Coronary artery (tissue), 2 donors: ENCODE results near the gene CTSE.

Experiments used
- DNase-seq: peaks from one replicate; pipeline ENCODE4 v3.0.0-alpha.2; 2017; ENCODE audit warnings: low spot score
- H3K27ac ChIP-seq, 2 donors: fragments of 200-600 bp; sonication (generic); one replicate each; pipeline ENCODE4 v1.5.1; 2016 to 2019
- H3K4me3 ChIP-seq: fragments of 200-600 bp; sonication (generic); 2 replicates; pipeline ENCODE4 v1.5.1; 2016; ENCODE audit warnings: mild to moderate bottlenecking, moderate library complexity
- TF ChIP-seq, protein P1 (sequence below): fragments of 200-600 bp; sonication (generic); IDR thresholded peaks from one replicate; pipeline ENCODE4 v1.5.1; 2019; ENCODE audit warnings: antibody characterized with exemption

Gene CTSE

DNA sequence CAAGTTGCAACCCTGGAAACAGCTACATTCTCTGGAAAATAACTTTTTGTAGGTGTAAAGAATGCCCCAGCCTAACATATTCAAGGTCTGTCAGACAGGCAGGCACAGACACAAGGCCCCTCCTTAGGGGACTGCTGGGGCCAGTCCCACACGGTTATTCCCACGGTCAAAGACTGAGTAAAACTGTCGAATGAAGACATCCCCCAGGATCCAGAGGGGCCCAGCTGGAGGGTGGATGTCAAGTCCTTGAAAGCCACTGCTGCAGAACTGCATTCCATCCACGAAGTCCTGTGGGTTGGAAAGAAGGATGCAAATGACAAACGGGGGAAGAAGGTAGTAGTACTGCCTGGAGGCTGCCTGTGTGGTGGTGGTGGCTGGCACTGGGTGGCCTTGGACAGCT, 13.6 kb downstream of the CTSE start:
- Histone ChIP-seq H3K27ac (no peak overlapping the region), H3K4me3 (no peak overlapping the region)
- TF ChIP-seq, protein P1, sequence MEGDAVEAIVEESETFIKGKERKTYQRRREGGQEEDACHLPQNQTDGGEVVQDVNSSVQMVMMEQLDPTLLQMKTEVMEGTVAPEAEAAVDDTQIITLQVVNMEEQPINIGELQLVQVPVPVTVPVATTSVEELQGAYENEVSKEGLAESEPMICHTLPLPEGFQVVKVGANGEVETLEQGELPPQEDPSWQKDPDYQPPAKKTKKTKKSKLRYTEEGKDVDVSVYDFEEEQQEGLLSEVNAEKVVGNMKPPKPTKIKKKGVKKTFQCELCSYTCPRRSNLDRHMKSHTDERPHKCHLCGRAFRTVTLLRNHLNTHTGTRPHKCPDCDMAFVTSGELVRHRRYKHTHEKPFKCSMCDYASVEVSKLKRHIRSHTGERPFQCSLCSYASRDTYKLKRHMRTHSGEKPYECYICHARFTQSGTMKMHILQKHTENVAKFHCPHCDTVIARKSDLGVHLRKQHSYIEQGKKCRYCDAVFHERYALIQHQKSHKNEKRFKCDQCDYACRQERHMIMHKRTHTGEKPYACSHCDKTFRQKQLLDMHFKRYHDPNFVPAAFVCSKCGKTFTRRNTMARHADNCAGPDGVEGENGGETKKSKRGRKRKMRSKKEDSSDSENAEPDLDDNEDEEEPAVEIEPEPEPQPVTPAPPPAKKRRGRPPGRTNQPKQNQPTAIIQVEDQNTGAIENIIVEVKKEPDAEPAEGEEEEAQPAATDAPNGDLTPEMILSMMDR: no peak
- DNase-seq: no peak

DNA sequence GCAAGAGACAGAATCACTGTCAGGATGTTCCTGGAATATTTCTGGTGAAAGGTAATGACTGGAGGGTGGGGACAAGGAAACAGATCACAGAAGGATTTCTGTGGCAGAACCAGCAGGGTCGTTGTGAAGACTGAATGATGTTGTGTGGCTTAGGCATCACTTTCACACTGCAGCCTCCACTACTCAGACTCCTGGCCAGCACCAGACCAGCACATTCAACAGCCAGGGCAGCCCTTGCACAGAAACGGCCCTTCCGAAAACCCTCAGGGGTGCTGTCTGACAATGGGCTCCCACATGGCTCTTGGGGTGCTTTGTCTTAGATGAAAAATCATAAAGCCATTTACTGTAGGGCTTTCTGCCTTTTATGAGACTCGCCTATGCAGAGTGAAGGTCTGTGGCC, 16.7 kb downstream of the CTSE start:
- DNase-seq: no peak
- no peak overlapping the region for H3K4me3 ChIP-seq
- no peak overlapping the region for H3K27ac ChIP-seq
- TF ChIP-seq, protein P1: no peak

DNA sequence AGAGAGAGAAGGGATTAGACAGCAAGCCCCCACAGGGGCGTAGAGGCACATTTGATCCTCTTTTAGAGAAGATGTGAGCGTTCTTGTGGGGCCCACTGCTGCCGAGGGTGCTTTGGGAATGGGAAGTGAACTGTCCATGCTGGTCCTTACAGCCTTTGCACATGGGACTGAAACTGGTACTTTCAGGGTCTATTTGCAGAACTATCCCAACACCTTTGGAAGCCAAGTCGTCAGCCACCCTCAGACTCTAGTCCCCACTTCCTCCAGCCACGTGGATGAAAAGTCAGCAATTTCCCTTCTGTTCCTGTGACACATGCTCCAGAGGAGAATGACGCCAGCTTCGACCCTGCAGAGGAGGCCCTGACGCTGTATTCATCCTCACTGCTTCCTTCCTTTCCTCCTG, 17.9 kb downstream of the CTSE start:
- H3K27ac ChIP-seq: no peak overlapping the region
- DNase-seq: no peak

DNA sequence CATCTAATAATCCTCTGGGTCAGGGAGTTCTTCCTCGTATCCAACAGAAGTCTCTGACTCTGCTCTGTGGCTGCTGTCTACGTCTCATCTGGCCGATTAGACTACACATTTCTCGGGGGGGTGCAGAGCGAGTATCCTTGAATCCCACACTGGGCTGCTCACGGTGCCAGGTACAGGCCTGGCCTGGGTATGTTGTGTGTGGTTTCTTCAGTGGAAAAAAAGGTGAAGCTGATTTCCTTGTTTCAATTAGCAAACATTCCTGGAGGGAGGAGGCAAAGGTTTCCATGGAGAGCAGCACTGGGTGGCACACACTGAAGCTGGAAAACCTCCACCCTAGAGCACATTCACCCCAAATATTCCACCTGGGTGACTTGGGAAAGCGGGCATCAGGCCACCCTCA, 18.5 kb downstream of the CTSE start:
- H3K27ac ChIP-seq: no peak overlapping the region
- no peak for DNase-seq
- H3K4me3 ChIP-seq: no peak overlapping the region
- TF ChIP-seq, protein P1: no peak

More for the DNA sequence above, 17.9 kb downstream of the CTSE start:
- TF ChIP-seq, protein P1: no peak
- H3K4me3 ChIP-seq: no peak overlapping the region

DNA sequence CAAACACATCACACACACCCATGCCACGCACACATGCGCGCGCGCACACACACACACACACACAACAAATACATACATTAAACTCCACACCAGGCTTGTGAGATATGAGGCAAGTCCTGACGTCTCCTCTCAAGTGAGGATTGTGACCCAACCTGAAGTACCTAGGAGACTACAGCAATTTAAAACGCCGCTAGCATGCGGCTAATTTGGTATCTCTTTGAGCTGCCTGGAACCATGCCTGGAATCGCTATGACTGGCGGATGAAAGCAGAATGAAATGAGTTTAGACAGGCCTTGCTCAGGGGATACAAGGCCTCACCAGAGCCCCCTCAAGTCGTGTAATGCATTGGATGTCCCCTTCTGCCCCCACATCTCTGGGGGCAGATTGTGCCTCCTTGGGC, 18.9 kb downstream of the CTSE start:
- Histone ChIP-seq H3K27ac (no peak overlapping the region), H3K4me3 (no peak overlapping the region)
- no peak for DNase-seq
- TF ChIP-seq, protein P1: no peak

DNA sequence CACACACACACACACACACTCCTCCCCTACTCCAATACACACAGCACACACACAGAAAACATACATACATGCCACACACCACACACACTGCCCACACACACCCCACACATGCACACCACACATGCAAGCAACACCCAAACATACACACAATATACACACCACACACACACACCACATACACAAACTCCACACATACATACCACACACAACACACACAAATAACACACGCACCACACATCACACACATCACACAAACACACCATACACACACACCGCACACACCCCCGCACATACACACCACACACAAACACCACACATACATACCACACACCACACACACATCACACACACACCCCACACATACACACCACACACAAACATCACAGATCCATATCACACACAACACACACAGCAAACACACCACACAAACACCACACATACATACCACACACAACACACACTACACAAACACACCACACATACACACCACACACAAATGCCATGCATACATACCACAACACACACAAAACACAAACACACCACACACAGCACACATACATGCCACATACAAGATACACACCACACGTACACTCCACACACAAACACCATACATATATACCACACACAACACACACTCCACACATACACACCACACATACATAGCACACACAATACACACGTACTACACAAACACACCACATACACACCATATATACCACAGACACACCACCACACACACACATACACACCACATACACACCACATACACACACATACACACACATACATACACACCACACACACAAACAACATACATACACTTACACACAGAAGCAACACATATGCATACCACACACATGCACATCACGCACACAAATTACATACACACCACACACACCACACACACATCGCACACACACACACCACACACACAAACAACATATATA, 19.6 kb downstream of the CTSE start:
- H3K27ac ChIP-seq: peak overlapping the region; percentile 79 to 84
- TF ChIP-seq, protein P1: no peak
- H3K4me3 ChIP-seq: no peak overlapping the region
- DNase-seq: no peak
